Measurements from ENCODE around the gene PHC3. TPM values are rescaled to one million over a fixed set of nuclear protein-coding genes. Genes with fewer than 3 reads are reported as not detected.

Gene PHC3
- total and polyA plus RNA-seq, 3 donors from 2014 or later: 24.8 to 96.1 (median 93.5) TPM

DNA sequence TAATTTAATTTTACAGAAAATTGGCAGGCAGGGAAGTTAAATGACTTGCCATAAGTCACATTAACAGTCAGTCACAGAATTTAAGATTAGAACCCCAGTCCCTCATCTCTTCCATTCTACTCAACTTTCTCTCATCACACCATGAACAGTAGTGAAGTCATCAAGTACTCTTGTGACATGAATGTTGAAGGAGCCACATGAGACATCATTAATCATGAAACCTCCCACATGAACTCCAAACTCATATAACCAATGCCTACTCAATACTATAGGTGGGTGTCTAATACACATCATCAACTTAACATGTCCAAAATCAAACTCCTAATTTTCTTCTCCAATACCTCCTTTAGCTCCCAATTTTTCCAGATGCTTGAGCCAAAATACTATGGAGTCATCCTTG, 19.5 kb downstream of the PHC3 start:
- Histone ChIP-seq H3K9me3 (no peaks in the 10 kb centered on the region), H3K27me3 (no peaks in the 10 kb centered on the region), H3K4me1 (peaks cover 5% of the 10 kb centered on the region), H3K36me3 (ENCODE audit: low read depth, missing control alignments) (no peaks in the 10 kb centered on the region), H3K27ac (no peak overlapping the region), H3K4me3 (no peak overlapping the region)
- TF ChIP-seq, protein P1, sequence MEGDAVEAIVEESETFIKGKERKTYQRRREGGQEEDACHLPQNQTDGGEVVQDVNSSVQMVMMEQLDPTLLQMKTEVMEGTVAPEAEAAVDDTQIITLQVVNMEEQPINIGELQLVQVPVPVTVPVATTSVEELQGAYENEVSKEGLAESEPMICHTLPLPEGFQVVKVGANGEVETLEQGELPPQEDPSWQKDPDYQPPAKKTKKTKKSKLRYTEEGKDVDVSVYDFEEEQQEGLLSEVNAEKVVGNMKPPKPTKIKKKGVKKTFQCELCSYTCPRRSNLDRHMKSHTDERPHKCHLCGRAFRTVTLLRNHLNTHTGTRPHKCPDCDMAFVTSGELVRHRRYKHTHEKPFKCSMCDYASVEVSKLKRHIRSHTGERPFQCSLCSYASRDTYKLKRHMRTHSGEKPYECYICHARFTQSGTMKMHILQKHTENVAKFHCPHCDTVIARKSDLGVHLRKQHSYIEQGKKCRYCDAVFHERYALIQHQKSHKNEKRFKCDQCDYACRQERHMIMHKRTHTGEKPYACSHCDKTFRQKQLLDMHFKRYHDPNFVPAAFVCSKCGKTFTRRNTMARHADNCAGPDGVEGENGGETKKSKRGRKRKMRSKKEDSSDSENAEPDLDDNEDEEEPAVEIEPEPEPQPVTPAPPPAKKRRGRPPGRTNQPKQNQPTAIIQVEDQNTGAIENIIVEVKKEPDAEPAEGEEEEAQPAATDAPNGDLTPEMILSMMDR (IDR thresholded peaks at IDR 0.05): no peak
- no peak for TF ChIP-seq POLR2A (IDR thresholded peaks at IDR 0.05)
- intact Hi-C loops (cut with DNase I; ENCODE audit: low total_unique reads): no loop called here
- no peak for DNase-seq

DNA sequence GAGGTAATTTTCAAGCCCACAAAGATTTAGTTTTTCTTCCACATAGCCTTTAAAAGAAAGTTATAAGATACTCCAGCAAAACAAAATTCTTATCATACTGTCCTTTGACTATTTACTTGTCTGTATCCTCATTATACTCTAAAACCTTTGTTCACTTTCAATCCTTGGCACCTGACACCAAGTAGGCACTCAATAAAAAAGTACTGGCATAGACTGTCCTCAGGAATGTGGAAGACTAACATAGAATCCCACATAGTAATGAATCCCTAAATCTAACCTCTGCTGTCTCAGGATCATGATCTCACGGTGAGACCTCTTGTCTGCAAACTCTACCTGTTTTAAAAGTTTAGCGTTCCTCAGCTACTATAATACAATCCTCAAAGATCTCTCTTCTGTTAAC, 21.6 kb downstream of the PHC3 start:
- no peak overlapping the region for H3K4me3 ChIP-seq
- TF ChIP-seq, protein P1 (IDR thresholded peaks at IDR 0.05): no peak
- TF ChIP-seq POLR2A (IDR thresholded peaks at IDR 0.05): no peak
- H3K27ac ChIP-seq: no peak overlapping the region
- H3K27me3 ChIP-seq: no peaks in the 10 kb centered on the region
- 94 to 95% methylated on average over 2 of the region's 2 CpGs for WGBS, 2 donors
- intact Hi-C loops (cut with DNase I; ENCODE audit: low total_unique reads): no loop called here
- H3K9me3 ChIP-seq: no peaks in the 10 kb centered on the region
- H3K4me1 ChIP-seq: peaks cover 2% of the 10 kb centered on the region
- no peaks in the 10 kb centered on the region for H3K36me3 ChIP-seq (ENCODE audit: low read depth, missing control alignments)
- DNase-seq: no peak

DNA sequence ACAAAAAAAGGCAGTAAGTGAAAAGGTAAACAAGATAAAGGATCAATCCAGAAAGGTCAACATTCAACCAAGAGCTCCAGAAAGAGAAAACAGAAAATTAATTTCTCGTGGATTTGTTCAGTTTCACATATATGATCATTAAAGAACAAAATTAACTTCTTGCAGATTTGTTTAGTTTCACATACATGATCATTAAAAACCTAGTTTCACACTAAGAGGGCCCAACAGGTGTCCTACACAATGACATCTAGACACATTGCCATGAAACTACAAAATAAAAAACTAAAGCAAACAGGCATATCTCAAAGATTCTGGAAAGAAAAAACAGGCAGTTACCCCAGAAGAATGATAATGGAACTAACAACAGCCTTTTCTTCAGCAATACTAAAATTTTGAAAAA, 22.1 kb downstream of the PHC3 start:
- Histone ChIP-seq H3K27me3 (no peaks in the 10 kb centered on the region), H3K9me3 (no peaks in the 10 kb centered on the region), H3K36me3 (ENCODE audit: low read depth, missing control alignments) (no peaks in the 10 kb centered on the region), H3K27ac (no peak overlapping the region), H3K4me1 (no peaks in the 10 kb centered on the region), H3K4me3 (no peak overlapping the region)
- no peak for DNase-seq
- TF ChIP-seq, protein P1 (IDR thresholded peaks at IDR 0.05): no peak
- TF ChIP-seq POLR2A (IDR thresholded peaks at IDR 0.05): no peak
- WGBS, 2 donors: 89 to 92% methylated on average over 1 of the region's 1 CpG
- intact Hi-C loops (cut with DNase I; ENCODE audit: low total_unique reads): no loop called here

DNA sequence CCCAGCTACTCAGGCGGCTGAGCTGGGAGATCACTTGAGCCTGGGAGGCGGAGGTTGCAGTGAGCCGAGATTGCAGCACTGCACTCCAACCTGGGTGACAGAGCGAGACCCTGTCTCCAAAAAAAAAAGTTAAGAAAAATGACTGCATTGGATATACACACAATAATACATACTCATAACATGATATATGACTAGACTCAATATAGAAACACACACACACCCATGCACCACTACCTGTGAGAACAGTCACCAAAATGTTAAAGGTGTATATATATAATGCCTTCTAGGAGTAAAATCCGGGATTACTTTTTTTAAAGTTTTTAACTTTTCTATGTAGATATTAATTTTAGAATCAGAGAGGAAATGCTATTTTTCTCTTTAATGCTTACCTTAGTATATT, 25.9 kb downstream of the PHC3 start:
- DNase-seq: no peak
- intact Hi-C loops (cut with DNase I; ENCODE audit: low total_unique reads): no loop called here
- no peaks in the 10 kb centered on the region for H3K9me3 ChIP-seq
- no peak for TF ChIP-seq POLR2A (IDR thresholded peaks at IDR 0.05)
- TF ChIP-seq, protein P1 (IDR thresholded peaks at IDR 0.05): no peak
- no peak overlapping the region for H3K27ac ChIP-seq
- H3K4me3 ChIP-seq: no peak overlapping the region
- H3K4me1 ChIP-seq: no peaks in the 10 kb centered on the region
- H3K27me3 ChIP-seq: no peaks in the 10 kb centered on the region
- no peaks in the 10 kb centered on the region for H3K36me3 ChIP-seq (ENCODE audit: low read depth, missing control alignments)
- 91 to 97% methylated on average over 5 of the region's 5 CpGs for WGBS, 2 donors

DNA sequence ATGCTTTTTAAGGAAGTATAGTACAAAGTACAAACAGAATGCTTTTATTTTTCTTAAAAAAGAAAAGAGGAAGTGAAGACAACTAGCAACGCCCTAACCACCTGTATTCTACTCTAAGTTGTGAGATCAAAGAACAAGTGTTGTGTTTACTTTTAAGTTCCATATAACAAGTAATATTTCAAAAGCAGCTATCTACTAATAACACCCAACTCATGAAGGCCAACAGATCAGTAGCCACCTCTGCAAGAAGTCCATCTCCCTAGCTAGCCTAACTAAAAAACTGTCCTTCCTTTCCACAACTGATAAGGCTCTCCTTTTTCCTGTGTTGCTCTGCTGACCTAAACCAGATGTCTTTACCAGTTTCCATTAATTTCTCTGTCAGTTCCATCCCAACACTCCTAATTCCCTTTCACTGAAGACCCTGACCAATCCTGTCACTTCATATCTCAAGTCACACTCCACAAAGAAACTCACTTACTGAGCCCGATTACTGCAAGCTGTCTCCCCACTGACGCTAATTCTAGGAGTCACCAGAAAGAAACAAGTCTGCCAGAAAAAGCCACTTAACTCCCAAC, 26.9 kb downstream of the PHC3 start:
- no peaks in the 10 kb centered on the region for H3K4me1 ChIP-seq
- H3K27ac ChIP-seq: no peak overlapping the region
- intact Hi-C loops (cut with DNase I; ENCODE audit: low total_unique reads): no loop called here
- H3K36me3 ChIP-seq (ENCODE audit: low read depth, missing control alignments): no peaks in the 10 kb centered on the region
- no peaks in the 10 kb centered on the region for H3K27me3 ChIP-seq
- DNase-seq: no peak
- WGBS, 2 donors: 67 to 70% methylated on average over 3 of the region's 3 CpGs
- no peak for TF ChIP-seq POLR2A (IDR thresholded peaks at IDR 0.05)
- TF ChIP-seq, protein P1 (IDR thresholded peaks at IDR 0.05): no peak
- no peaks in the 10 kb centered on the region for H3K9me3 ChIP-seq
- no peak overlapping the region for H3K4me3 ChIP-seq
